HUDEP-2 (cell line): ENCODE data around the gene CLIP3.
A peak's percentile ranks its signal among the peaks of the same experiment; 100 is the strongest.

Experiments used
- DNase-seq, 76 experiments: peaks; one replicate each; lab custom pipeline; 2025; ENCODE audit not compliant: unreplicated experiment in 76 of 76; lab: John Stamatoyannopoulos, UW

The CLIP3 gene

DNA sequence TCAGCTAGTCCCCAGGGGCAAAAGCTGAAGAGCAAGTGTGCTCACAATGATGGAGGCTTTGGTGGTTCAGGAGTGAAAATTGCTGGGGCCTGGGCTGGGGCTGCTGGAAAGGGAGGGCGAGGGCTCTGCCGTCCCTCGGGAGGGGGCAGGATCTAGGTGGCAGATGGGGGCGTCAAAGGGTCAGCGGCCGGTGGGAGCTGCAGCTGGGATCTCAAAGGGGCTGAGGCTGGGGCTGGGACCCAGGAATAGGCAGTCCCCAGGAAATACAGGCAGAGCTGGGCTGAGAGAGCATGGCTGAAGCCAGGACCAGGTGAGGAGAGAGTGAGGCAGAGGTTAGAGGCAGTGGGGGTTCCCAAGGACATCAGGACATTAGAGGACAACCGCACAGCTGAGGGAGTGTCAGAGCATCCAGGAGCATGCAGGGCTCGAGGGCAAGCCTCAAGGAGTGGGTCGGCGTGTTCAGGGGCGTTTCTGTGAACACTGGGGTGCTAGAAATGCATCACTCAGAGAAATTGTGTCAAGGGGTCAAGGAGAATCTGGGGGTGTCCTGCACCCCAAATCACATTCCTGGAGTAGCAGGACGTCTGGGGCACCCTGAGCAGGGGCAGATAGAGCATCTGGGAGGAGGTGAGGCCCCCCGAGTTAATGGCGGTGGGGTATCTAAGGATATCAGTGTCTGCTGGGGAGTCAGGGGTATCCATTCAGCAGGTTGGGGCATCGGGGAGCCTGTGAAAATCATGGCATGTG is 22.9 kb downstream of the CLIP3 start:
- no peak for DNase-seq

DNA sequence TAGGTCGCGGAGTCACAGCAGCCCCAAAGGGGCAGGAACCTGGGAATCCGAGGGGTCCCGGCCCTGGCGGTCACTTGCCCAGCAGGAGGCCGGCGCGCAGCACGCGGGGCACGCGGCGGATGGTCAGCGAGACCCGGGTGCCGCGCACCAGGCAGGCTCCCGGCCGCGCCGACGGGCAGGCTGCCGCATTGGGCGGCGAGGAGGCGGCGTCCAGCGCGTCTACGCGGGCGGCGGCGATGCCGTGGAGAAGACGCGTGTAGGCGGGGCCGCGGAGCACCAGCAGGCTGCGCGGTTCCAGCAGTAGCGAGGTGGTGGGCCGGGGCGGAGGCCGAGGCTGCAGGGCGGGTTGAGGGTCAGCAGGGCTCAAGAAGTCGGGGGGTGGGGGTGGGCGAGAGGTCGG is 23.5 kb downstream of the CLIP3 start:
- peak in 59 of 76 experiments; percentile 3 to 79 (median 52) for DNase-seq

DNA sequence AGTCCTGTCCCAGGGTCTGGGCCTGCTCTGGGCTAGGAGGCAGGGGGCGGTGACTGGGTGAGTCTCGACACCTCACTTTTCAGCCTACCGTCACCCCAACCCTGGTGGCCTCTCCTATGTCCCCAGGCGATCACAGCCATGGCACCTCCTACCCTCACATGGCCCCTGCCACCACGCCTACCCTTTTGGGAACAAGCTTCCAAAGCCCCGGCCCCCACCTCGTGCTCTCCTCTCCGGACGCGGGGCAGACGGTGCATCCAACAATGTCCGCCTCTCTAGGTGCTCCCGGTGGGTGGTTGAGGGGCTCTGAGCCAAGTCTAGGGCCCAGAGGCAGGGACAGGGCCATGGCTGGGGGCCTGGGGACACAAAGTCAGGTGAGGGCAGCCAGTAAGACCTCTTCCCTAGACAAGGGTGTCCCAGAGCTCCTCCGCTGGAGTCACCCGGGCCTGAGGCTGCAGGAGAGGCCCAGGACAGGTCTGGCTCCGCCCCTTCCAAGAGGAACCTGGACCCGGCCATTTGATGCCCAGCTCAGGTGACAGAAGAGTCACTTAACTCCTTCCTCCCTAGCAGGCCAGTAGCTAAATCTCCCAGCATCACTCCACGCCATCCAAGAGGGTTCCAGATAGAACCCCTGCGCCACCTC is 24.2 kb downstream of the CLIP3 start, which contains the start of gene SYNE4:
SYNE4 (minus strand) TSS at position 478 of the 643 bp plus-strand sequence; CDS start at position 346, 132 bp downstream.
- DNase-seq, result no peak

DNA sequence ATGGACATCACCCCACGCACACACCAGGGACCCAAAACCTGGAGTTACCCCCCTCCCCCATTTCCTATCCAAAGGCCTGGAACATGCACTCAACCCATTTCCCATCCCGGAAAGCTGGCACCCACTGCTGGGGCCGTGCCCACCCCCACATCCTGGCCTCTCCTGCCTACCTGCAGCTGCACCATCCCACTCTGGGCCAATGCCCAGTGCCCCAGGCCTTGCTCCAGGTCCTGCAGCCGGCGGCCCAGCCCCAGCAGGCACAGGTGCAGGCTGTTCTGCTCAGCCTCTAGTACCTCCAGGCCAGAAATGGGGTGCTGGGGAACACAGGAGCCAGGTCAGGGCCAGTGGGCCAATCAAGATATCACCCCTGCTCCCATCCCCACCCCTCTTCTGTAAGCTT is 25.7 kb downstream of the CLIP3 start:
- no peak for DNase-seq

DNA sequence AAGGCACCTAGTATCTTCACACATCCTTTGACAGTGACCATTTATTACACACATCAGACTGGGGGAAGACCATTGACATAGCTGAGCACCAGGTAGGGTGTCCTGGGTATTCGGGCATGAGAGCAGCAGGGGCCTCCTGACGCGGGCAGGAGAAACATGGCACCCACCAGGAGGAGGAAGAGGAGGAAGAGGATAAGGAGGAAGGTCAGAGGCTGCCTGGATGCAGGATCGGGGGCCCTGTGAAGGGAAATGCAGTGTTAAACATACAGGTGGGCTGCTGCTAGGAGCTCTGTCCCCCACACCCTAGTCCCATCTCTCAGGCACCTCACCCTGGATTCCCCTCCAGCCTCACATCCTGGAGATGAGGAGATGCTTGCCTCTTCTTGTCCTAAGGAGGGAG is 29.4 kb downstream of the CLIP3 start:
- no peak for DNase-seq

DNA sequence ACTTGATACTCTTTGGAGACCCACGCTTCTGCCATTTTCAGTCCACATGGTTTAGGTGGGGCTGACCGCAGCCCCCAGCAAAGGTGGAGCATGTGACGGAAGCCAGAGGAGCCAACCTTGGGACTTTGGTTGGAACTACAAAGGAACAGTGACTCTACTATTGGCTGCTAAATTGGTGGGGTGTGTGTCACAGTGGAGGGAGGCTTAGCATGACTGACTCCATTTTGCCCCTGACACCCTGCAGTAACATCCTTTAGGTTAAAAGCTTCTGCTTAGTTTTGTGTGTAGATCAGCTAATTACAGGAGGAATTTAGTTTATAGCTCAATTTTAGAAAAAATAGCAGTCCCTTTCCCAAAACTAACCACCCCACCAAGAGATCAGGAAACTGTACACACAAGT is 31.1 kb downstream of the CLIP3 start:
- no peak for DNase-seq

DNA sequence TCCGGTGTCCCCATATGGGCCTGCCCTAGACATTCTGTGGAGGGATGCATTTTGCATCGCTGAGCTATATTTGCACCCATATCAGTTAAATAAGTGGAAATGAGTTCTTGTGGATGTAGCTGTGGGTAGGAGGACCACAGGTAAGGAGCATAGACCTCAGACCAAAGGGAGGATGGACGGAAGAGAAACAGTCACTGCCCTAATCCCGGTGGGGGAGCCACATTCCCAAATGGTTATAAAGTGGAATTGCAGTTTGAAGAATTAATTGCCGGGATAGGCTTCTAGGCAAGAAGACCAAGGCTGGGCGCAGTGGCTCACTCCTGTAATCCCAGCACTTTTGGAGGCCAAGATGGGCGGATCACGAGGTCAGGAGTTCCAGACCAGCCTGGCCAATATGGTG is 35.9 kb downstream of the CLIP3 start:
- no peak for DNase-seq

DNA sequence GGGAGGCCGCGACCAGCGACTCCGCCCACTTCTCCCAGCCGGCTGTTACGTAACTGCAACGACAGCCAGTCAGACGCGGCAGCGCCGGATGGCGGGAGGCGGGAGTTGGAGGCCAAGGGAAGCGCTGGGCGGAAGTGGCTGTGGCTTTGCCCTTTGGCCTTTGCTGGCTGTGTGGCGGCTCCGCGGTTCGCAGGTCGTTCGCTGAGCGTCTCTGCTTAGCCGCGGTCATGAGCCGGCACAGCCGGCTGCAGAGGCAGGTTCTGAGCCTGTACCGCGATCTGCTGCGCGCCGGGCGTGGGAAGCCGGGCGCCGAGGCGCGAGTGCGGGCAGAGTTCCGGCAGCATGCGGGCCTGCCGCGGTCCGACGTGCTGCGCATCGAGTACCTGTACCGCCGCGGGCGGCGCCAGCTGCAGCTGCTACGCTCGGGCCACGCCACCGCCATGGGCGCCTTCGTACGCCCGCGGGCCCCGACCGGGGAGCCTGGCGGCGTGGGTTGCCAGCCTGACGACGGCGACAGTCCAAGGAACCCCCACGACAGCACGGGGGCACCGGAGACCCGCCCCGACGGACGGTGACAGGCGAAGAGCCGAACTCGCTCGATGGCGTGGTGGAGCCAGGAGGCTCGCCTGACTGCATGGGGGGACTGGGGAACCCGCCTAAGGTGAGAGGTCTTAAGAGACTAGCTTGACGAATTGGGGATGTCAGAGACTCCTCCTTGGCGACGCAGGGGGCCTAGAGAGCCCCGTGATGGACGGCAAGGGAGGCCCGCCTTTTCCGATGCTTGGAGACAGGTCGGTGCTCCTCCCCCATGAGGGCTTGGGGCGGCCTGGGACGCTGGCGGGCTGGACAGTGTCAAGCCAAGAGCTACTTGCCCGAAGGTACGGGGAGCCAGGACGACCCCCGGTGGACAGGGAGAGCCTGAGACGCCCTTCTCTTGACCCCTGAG is 37.4 kb downstream of the CLIP3 start, which contains the start of gene SDHAF1:
SDHAF1 (plus strand) TSS at position 141 of the 946 bp plus-strand sequence; CDS start at position 228, 87 bp downstream.
- peak; percentile 32 to 99 (median 97) for DNase-seq

DNA sequence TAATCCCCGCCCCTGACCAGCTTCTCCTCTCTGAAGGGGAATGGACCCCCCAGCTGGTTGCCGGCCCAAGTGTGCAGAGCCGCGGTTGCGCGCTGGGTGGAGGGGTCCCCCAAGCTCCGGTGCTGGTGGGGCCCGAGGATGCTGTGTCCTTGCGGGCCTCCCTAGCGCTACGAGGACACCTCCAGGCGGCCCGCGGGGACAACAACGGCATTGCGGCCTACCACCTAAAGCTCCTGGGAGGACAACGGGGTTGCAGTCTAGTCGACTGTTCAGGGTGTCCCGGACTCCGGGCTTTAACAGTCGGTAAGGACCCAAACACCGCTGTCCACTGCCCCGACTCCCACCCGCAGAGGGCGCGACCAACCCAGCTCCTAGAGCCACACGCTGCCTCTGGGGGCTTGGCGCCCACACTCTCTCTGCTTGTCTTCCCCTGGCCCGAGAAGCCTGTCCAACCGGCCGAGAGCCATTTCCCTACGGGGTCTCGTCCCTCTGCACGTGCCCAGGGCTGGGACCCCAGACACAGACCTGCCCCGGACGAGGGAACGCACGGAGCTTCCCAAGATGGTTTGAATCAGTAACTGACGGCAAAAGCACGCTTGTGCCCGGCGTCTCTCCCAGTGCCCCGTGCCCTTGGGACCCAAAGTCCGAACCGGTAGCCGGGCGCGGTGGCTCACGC is 38.6 kb downstream of the CLIP3 start:
- peak in 27 of 76 experiments; percentile 4 to 59 (median 28) for DNase-seq

DNA sequence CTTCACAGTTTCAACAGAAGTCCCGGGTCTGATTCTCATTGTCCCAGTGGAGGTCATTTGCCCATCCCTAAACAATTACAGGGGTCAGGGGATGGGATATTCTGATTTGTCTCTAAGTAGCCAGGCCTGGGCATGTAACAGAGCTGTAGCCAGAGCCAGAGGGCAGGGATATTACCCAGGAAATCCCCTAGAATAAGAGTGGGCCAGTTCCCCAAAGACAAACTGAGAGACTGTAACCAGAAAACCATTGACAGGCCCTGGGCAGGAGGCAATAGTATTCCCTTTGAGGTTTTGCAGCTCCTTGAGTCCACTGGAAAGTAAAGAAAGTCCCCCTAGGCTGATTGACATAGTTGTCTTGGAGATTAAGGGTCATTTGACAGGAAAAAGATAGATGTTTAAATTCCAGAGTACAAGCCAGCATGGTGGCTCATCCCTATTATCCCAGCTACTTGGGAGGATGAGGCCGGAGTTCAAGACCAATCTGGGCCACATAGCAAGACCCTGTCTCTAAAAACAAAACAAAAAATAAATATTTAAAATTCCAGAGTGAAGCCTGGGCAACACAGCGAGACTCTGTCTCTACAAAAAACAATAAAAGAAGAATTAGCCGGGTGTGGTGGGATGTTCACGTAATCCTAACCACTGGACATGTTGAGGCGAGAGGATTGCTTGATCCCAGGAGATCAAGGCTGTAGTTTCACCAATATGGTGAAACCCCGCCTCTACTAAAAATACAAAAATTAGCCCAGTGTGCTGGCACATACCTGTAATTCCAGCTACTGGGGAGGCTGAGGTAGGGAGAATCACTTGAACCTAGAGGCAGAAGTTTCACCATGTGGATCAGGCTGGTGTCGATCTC is 39.5 kb downstream of the CLIP3 start:
- DNase-seq, result no peak

DNA sequence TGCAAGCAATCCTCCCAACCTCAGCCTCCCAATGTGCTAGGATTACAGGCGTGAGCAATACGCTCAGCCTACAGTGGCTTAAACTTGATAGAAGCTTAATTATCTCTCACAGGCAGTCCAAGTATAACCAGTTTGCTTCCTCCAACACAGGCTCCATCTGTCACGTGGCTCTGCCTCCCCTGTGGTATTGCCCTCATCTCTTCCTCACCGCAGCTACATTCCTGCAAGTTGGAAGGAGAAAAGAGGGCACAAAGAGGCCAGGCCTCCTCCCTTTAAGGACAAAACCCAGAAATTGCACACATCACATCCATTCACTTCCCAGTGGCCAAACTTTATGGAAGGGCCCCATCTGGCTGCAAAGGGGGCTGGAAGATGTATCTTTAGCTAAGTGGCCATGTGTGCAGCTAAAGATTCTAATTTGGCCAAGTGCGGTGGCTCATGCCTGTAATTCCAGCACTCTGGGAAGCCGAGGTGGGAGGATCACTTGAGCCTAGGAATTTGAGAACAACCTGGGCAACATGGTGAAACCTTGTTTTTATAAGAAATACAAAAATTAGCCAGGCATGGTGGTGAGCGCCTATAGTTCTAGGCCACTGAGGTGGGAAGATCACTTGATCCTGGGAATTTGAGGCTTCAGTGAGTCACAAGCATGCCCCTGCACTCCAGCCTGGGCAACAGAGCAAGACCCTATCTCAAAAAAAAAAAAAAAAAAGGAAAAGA is 40.8 kb downstream of the CLIP3 start:
- no peak for DNase-seq

DNA sequence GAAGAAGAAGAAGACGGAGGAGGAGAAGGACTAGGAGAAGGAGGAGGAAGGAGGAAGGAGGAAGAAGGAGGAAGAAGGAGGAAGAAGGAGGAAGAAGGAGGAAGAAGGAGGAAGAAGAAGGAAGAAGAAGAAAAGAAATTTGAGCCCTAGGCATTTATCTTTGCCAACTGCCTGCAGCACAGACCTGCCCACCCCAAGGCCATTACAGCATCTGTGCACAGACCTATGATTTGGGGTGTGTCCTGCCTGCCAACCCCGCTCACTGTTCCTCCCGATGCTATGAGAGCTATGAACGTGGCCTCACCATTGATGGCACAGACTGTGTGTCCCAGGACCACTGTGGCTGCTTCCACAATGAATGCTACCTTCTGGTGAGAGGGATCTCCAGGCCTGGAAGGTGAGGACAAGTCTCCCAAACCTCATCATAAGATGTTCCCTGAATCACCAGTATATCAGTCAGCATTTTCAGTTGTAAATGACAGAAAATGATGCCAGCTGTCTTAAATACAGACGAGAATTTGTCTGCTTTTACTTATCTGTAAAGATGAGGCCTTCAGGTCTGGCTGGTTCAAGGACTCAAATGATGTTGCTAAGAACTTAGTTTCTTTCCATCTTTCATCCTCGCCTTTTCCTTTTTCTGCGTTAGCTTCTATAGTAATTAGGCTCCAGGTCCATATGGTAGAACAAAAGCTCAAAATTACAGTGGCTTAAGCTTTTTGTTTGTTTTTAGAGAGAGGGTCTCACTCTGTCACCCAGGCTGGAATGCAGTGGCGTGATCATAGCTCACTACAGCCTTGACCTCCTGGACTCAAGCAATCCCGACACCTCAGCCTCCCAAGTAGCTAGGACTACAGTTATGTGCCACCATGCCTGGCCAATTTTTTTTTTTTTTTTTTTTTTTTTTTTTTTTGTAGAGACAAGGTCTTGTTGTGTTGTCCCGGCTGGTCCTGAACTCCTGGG is 41.6 kb downstream of the CLIP3 start:
- no peak for DNase-seq

DNA sequence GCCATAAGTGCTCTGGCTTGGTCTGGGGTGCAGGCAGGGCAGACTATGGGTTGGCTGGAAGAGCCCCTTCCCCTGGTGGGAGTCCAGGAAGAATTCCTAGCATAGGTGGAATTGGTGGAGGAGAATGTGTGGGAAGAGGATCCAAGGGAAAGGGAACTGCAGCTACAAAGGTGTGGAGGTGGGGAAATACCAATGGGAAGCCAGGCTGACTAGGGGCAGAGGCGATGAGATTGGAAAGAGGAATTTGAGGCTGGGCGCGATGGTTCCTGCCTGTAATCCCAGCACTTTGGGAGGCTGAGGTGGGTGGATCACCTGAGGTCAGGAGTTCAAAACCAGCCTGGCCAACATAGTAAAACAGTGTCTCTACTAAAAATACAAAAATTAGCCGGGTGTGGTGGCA is 42.5 kb downstream of the CLIP3 start:
- DNase-seq, result no peak

DNA sequence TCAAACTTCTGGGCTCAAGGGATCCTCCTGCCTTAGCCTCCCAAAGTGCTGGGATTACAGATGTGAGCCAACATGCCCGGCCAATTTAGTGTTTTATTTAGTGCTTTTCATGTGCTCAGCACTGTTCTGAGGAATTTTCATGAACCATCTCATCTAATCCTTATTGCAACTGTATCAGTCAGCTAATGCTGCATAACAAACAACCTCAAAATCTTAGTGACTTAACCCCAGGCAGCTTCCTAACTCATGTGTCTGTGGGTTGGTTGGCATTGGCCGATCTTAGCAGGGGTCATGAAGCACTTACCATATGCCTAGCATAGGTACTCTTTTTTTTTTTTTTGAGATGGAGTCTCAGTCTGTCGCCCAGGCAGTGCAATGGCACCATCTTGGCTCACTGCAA is 43.8 kb downstream of the CLIP3 start:
- DNase-seq, result no peak

DNA sequence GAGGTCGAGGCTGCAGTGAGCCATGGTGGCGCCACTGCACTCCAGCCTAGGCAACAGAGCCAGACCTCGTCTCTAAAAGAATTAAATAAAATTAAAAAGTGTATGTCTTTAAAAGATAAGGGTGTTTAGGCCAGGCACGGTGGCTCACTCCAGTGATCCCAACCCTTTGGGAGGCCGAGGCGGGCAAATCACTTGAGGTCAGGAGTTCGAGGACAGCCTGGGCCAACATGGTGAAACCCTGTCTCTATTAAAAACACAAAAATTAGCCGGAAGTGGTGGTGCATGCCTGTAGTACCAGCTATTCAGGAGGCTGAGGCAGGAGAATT is 45.1 kb downstream of the CLIP3 start:
- DNase-seq, result no peak

DNA sequence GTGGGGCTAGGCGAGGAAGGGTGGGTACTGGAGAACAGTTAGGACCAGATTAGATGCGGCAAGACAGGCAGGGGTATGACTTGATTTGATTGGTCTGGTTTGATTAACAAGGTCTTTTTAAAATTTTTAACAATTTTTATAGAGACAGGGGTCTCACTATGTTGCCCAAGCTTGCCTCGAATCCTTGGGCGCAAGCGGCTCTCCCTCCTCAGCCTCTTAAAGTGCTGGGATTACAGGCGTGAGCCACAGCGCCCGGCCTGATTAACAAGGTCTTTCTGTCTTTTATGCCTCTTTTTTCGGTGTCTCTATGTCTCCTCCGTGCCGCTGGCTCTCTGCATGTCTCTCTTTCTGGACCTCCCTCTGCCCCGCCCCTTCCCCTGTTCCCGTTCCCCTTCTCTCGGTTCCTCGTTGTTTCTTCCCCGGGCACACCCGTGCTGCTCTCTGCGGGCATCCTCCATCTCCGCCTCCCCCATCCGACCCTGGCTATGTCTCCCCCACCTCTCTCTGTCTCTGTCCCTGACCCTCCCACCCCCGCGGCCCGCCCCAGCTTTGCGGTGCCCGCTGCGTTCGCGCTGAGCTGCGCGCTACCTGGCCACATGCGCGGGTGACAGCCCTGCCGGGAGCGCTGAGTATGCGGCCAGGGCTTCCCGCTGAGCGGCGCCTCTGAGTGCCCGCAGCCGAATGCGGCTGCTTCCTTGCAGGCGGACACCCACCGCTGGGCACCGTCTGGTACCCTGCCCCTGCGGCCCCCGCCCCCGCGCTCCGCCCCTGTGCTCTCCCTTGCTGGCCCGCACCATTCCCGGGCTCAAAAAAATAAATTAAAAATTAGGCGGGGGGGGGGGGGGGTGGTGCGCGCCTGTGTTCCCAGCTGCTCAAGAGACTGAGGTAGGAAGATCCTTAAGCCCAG is 45.8 kb downstream of the CLIP3 start:
- peak in 1 of 76 experiments; percentile 11 for DNase-seq

DNA sequence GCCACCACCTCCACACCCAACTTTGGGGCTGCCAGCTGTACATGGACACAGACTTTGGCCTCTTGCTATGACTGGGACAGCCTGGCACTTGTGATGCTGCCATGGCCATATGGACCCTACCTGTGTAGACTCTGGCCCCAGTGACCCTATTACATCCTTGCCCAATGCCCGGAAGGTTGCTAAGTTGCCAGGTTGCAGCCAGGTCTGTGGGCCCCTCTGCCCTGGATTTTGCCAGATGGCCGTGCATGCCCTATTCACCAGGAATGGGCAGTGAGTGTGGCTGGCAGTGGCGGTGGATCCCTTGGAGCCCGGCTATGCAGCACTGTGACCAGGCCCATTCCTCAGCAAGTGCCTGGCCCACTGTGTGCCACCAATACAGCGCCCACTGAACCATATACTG is 46.6 kb downstream of the CLIP3 start:
- no peak for DNase-seq
